Ramos (cell line): ENCODE results near the gene BPIFB3.

Source experiments
- in situ Hi-C: fragments of 300-500 bp; cut with MboI; formaldehyde crosslinking; loops from one replicate; pipeline ENCODE4 v1.14.3; 2022; ENCODE audit warnings: low sequenced_read_pairs; ENCODE audit not compliant: unreplicated experiment

BPIFB3 gene, protein sequence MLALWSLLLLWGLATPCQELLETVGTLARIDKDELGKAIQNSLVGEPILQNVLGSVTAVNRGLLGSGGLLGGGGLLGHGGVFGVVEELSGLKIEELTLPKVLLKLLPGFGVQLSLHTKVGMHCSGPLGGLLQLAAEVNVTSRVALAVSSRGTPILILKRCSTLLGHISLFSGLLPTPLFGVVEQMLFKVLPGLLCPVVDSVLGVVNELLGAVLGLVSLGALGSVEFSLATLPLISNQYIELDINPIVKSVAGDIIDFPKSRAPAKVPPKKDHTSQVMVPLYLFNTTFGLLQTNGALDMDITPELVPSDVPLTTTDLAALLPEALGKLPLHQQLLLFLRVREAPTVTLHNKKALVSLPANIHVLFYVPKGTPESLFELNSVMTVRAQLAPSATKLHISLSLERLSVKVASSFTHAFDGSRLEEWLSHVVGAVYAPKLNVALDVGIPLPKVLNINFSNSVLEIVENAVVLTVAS

GRCh38 chr20:33053291-33054106, at the start of gene BPIFB3:
Gene BPIFB3 (plus strand): TSS chr20:33053903. CDS start chr20:33055436, 1,533 bp downstream.
- in situ Hi-C loops, result no loop called here

- in situ Hi-C loops, result no loop called here
Measured at GRCh38 chr20:33004141-33004751, 49.5 kb upstream of the BPIFB3 start, which contains the start of gene SUN5. Gene SUN5 (minus strand): TSS chr20:33004433. CDS start chr20:33004340, 93 bp downstream.

- in situ Hi-C loops, result no loop called here
Measured at GRCh38 chr20:33005132-33005566, 48.6 kb upstream of the BPIFB3 start.

- in situ Hi-C loops, result no loop called here
Measured at GRCh38 chr20:33005908-33006775, 47.6 kb upstream of the BPIFB3 start.

DNA sequence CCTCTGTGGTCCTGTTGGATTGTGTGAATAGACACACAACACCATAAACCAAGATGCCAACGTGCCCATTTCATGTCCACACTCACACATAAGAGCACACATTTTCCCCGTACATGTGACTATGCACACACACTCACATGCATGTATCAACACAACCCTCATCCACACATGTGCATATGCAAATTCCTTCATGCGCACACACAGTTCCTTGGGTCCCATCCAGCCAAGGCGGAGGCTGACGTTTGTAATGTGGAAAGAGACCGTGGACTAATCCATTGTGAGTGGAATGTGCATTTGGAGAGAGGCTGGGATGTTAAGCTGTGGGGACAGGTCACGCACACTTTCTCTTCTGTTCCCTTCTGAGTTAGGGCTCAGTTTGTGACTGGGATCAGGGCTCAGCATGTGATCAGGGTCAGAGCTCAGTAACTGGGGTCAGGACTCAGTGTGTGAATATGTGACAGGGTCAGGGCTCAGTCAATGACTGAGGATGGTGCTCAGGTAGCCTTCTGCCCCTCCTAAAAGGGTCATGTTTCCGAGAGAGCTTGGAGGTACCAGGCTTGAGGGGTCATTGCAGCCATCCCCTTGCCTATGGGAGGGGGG, 46.8 kb upstream of the BPIFB3 start:
- in situ Hi-C loops, result no loop called here

- in situ Hi-C loops, result no loop called here
Measured at GRCh38 chr20:33007376-33008335, 46.0 kb upstream of the BPIFB3 start, which contains the start of gene BPIFB2. Gene BPIFB2 (plus strand): TSS chr20:33007704. CDS start chr20:33008575, 871 bp downstream.

DNA sequence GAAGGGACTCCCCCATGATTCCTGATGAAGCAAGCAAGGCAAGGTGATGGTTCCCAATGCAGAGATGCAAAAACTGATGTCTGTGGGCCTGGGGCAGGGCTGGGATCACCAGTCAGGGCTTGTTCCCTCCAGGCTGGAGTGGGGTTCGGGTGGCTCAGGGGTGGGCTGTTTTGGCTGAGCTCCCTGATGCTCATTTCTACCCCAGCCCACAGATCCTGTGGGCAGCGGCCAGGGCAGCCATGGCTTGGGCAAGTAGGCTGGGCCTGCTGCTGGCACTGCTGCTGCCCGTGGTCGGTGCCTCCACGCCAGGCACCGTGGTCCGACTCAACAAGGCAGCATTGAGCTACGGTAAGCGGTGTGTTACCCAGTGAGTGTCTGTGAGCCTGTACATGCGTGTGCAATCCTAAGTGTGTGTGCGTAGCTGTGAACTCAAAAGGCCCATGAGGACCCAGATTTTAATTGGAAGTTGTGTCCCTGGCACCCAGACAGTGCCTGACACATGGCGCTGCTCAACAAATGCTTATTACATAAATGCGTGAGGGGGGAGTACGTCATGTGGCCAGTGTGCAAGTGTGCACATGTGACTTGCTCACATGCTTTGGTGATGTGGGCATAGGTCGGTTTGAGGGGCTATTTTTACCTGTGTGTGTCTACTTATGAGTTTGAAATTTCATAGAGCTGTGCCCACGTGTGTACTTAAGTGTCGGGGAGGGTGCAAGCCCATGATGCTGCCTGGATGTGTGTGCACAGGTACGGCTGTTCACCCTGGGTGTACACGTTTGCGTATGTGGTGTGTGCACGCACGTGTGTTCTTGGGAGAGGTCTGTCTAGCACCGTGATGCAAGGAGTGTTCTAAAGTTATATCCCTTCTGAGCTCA, 45.1 kb upstream of the BPIFB3 start:
- in situ Hi-C loops, result no loop called here

- in situ Hi-C loops, result no loop called here
Measured at GRCh38 chr20:33009214-33010132, 44.2 kb upstream of the BPIFB3 start.

DNA sequence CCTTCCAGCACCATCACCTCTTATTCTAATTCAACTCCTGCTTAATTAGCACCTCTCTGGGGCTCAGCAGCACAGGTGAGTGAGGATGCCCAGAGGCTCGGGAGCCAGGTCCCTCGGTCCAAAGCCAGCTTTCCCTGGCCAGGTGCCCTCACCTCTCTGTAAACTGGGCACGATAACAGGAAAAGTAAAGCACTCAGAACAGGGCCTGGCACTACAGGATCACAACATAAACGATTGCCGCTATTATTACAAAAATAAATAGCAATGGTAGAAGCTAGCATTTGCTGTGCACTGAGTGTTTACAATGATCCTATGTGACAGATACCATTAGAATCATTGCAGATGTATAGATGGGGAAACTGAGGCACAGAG, 43.6 kb upstream of the BPIFB3 start:
- in situ Hi-C loops, result no loop called here

- in situ Hi-C loops, result no loop called here
Measured at GRCh38 chr20:33010674-33011449, 42.8 kb upstream of the BPIFB3 start.

GRCh38 chr20:33012327-33013189, 41.1 kb upstream of the BPIFB3 start:
- in situ Hi-C loops, result no loop called here

- in situ Hi-C loops, result no loop called here
Measured at GRCh38 chr20:33013701-33014326, 39.9 kb upstream of the BPIFB3 start.

- in situ Hi-C loops, result no loop called here
Measured at GRCh38 chr20:33014336-33015113, 39.2 kb upstream of the BPIFB3 start.
